ENCODE results near the gene EGFL7.

The EGFL7 gene

DNA sequence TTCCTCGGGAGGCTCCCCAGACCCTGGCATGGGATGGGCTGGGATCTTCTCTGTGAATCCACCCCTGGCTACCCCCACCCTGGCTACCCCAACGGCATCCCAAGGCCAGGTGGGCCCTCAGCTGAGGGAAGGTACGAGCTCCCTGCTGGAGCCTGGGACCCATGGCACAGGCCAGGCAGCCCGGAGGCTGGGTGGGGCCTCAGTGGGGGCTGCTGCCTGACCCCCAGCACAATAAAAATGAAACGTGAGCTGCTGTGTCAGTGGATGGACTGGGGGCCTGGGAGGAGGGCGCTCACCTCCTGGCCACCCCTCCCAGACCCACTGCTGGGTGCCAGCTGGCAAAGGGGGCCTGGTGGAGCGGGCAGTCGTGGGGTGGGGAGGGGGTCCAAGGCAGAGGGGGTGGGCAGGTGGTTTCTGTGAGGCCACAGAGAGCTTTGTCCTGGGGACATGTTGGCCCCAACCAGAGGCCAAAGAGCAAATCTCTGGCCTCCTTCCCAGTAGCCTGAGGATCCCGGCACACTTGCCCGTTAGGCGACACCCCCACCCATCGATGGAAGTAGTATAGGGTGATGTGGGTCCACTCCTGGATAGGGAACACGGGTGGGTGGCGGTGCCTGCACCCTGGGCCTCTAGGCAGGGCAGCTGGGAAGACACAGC lies 9.8 kb downstream of the EGFL7 start:
- no peak for DNase-seq (ENCODE audit: low read depth in 2 of 2)

DNA sequence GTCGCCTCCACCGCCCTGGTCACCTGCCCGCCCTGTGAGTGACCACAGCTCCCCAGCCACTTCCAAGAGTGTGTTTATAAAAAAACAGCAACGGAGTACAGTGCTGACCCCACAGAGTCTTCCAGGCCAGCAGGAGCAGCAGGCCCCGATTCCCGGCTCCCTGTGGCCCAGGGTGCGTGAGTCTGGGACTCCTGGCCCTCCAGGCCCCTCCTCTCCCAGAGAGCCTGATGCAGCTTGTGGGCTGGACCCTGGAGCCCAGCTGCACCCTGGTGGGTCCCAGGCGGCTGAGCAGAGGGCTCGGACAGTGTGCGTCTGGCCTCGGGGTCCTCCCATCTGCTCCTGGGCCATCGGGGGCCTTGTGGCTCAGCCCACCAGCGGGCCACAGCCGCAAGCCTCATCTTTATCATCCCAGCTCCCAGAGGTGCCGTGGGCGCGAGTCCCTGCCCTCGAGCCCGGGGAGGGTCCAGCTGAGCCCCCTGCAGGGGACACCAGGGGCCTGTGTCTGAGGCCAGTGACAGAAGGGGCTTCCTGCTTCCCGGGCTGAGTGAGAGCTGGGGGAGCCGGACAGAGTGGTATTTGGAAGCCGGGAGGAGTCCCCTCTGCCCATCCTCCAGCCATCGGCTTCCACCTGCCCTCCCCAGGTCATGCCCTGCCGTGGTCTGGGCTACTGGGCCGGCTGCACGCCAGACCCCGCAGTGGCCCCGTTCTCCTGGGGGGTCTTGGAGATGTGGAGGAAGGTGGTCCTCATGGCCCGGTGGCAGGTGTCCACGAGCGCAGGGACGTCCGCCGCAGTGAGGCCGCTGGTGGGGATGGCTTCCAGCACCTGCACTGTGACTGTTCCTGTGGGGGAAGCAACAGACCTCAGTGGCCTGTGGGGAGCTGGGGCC lies 10.6 kb downstream of the EGFL7 start:
- no peak for DNase-seq (ENCODE audit: low read depth in 2 of 2)

DNA sequence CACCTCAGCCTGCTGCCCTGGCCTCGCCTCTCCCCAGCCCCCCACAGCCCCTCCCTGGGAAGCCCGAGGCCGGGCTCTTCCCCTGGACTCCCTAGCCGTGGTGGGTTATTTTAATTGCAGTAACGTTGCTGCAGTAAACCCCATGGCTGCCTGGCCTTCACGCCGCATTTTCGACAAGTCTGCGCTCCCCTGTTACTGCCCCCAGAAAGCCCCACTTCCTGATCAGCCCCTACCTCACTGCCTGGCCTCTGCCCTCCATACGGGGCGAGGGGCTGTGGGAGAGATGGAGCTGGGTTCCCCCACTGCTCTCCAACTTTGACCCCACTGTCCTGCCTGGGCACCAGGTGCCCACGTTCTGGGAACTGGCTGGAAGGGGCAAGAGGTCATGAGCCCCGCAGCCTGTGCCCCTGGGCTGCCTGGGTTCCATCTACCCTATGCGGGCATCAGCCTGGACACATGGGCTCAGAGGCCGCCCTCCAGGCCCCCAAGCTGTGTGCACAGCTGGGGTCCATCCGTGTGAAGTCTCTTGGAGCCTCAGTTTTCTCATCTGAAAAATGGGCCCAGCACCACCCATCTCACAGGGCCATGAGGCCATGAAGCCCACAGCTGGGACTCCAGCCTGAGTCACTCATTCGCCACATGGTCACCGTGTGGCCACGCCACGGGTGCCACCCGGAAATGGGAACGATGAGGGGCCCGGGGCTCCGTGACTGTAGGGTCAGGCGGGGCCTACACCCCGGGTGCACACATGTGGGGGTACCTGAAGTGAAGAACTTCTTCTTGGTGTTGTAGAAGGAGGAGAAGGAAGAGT lies 11.5 kb downstream of the EGFL7 start:
- no peak for DNase-seq (ENCODE audit: low read depth in 2 of 2)

DNA sequence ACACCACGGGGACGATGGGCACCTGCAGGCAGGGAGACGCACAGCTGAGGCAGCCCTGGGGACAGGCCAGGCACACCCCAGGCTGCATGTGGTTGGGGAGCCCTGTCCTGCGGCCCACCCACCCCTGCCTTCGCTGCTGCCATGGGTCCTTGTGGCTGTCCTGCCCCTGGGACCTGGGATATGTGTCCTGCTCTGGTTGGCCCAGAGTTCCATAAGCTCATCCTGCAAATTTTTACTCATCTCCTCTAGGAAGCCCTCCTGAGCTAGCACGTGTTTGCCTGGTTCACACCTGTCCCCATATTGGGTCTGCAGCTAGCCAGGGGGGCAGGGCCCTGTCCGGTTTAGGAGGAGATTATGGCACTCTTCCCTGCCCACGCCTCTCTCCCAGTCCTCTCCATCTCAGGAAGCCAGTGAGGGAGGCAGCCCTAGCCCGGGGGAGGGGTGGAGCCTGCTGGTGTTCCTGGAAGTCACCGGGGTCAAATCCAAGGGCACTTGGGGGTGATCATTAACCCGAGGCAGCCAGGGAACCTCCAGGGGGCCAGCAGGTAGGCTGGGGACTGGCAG lies 12.2 kb downstream of the EGFL7 start:
- no peak for DNase-seq (ENCODE audit: low read depth in 2 of 2)

DNA sequence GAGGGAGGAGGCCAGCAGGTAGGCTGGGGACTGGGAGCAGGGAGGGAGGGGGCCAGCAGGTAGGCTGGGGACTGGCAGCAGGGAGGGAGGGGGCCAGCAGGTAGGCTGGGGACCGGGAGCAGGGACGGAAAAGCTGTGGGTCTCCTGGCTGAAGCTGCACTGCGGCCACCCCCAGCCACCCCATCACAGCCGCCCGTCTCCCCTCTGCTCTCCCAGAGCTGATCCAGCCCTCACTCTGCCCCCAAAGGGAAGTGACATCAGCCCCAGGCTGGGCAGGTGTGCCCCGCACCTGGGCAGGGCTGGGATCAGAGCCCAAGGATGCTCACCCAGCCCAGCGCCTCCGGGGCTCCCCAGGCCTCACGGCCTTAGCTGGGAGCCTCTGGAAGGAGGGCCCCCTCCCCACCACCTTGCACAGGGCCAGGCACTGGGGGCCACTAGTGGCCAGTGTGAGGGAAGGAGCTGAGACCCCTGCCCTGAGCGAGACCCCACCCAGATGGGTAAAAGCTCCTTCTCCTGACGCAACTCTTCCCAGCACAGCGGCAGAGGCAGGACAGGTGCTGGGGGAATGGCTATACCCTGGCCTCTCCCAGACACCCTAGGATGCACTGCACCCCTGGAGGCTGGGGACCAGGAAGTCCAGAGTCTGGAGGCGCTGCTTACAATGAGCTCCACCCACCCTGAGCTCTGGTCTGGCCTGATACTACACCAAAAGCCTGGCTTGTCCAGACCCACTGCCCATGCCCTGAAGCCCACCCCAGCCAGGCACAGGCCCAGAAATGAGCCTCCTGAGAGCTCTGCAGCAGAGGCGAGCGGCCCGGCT lies 13.0 kb downstream of the EGFL7 start:
- no peak for DNase-seq (ENCODE audit: low read depth in 2 of 2)

DNA sequence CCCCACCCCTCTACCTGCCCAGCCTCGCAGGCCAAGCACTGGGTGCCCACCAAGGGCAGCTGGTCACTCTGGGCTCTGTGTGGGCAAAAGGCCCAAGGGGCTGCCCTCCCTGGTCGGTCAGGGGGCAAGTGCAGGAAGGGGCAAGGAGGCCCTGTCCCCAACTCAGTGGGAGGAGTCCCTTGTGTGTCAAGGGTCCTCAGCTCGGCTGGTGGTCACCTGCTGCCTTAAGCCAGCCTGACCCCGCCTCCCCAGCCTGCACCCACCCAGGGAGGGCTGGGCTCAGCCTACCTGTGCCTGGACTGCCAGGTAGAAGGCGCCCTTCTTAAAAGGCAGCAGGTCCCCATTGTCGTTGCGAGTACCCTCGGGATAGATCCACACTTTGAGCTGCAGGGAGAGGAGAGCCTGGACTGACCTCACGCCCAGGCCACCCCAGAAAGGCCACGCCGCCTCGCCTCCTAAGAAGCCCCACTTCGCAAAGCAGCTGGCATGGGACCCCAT lies 13.6 kb downstream of the EGFL7 start:
- no peak for DNase-seq (ENCODE audit: low read depth in 2 of 2)

DNA sequence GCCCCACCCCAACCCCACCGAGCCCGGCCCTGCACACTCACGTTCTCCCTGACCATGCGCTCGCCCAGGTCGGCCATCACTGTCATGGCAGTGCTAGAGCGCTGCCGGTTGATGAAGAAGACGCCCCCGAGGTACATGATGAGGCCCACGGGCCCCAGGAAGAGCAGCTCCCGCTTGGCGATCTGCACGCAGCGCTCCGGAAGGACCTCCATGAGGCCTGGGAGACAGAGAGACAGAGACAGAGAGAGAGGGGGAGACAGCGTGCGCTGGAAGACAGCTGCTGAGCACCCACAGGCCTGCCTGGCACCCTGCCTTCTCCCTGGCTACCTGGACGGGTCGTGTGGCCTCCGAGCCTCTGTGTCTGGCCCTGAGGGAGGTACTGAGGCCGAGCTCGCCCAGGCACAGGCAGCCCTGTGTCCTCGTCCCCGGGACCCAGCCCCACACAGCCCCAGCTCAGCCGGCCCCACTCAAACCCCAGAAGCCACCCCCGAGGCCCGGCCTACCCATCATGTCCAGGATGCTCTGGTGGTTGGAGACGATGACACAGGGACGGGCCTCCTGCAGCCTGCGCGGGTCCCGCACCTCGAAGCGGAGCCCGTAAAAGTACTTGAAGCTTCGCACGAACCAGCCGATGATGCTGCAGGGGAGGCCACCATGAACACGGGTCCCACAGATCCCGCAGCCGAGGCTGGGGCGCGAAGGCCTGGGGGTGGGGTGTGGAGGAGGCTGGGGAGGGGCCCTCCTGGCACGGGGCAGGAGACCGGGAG lies 14.4 kb downstream of the EGFL7 start:
- no peak for DNase-seq (ENCODE audit: low read depth in 2 of 2)

DNA sequence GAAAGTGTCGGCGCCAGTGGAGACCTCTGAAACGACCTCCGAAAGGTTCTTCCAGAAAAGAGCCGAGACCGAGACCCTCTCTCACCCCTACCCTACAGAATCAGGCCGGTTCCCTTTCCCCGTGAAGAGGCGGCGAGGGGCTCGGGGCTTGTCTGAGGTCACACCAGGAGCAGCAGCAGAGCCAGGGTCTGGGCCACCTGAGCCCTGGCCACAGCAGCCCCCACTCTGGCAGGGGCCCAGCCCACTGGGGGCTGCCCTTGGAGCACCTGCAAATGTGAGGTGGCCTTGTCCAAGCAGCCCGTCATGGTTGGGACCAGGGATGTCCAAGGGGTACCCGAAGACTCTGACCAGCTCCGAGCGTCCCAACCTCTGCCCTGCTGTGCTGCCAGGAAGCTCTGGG lies 15.3 kb downstream of the EGFL7 start:
- no peak for DNase-seq (ENCODE audit: low read depth in 2 of 2)

DNA sequence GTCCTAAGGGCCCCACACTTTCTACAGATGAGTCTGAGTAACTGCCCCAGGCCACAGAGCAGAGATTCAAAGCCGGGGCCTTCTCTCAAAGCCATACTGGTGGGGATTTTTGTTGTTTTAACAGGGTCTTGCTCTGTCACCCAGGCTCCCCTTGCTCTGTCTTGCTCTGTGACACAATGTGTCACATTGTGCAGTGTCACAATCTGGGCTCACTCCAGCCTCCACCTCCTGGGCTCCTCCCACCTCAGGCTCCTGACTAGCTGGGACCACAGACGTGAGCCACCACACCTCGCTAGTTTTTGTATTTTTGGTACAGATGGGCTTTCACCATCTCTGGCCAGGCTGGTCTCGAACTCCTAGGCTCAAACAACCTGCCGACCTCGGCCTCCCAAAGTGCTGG lies 15.9 kb downstream of the EGFL7 start:
- no peak for DNase-seq (ENCODE audit: low read depth in 2 of 2)

DNA sequence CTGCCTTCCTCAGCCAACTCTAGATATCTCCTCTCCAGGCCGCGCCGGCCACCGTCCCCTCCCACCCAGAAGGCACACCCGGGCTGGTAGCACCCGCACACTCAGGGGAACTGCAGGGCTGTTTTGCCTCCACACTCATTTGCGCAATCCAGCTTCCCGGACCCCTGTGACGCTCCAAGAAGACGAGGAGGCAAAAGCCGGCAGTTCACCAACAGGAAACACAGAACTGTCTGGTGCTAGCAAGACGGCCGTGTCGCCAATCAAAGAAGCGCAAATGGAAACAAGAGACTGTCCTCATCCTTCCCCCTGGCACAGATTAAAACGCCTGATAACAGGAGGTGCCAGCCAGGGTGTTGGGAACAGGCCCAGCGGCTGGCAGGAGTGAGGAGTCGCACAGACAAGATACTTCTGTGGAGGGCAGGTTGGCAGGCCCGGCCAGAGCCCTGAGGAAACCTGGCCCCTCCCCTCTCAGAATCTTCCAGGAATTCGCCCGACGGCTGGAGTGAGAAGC lies 16.8 kb downstream of the EGFL7 start:
- no peak for DNase-seq (ENCODE audit: low read depth in 2 of 2)

DNA sequence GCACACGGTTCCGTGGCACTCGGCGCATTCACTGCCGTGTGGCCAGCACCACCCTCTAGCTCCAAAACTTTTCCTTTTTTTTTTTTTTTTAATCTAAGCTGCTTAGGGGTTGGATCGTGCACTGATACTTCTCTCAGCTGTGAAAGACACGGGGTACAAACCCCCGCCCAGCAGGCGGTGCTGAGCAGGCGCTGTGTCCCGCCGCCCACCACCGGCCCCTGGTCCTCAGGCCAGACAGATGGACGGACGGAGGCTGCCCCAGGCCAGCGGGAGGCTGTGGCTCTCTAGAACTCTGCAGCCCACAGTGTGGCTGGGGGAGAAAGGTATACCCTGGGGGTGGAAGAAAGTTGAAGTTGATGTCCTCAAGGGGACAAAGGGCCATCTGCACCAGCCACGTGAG lies 18.3 kb downstream of the EGFL7 start:
- DNase-seq (ENCODE audit: low read depth in 2 of 2) = no peak

DNA sequence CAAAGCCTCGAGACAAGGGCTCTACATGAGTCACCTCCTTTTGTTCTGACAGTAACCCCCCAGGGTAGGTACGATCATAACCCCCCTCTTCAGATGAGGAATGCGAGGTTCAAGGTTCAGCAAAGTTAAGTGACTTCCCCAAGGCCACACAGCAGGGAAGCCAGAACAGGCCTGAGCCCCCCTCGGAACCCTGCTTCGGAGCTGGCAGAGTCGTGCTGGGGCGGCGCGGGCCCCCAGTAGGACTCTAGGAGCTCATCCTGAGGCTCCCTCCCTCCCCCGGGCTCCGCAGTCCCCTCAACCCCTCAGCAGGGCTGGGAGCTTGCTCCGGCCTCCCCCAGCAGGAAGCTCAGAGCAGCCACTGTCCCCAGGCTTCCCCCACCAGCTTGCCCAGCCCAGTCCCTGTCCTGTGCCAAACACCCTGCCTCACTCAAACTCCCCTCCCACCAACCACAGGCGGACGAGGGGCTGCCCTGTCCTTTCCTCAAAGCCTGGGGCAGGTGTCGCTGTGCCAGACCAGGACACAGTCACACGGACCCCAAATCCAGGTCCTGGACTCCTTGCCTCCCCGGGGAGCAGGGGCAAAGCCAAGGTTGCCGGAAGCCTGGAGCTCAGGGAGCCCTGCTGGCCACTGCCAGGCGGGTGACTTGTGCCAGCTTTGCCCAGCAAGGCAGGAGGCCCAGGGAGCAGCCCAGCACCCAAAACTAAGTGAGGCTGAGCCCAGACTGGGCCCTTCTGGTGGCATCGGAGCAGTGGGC lies 19.4 kb downstream of the EGFL7 start:
- no peak for DNase-seq (ENCODE audit: low read depth in 2 of 2)

DNA sequence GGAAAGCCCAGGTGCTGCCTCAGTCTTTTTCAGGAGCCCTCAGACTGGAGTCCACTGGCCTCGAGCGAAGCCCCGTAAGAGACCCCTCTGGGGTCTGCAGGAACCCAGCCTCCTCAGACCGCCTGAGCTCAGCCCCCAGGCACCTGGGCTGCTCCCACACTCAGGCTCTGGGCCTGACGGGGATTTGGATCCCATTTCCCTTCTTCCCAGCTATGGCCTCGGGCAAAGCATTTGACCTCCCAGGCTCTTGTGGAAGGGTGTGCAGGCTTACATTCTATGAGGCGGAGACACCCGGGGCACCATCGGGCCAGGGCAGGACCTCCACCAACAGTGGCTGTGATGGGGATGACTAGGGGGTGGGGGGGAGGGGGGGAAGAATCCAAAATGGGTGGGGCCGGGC lies 20.0 kb downstream of the EGFL7 start:
- DNase-seq (ENCODE audit: low read depth in 2 of 2) = no peak

DNA sequence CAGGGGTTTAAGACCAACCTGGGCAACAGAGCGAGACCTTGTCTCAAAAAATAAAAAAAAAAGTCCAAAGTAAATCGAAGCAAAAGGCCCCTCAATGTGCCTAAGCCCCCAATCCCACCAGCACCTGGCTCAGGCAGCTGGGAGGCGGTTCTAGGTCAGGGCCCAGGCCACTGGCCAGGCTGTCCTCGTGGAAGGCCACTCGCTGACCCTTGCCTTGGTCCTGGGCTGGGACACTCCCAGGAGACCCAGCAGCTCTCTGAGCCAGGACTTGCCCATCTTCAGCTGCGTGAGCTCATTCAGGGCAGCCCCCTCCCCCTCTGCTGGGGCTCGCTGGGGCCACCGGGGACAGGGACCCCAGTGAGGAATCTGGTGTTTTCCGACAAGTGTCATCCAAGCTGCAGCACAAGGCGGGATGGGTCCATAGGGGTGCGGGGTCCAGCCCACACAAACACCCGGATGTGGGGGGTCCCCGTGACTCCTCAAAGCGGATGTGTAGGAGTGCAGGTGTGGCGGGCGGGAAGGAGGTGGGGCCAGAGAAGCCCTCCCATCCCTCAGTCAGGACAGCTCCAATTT lies 20.5 kb downstream of the EGFL7 start:
- DNase-seq (ENCODE audit: low read depth in 2 of 2) = no peak

DNA sequence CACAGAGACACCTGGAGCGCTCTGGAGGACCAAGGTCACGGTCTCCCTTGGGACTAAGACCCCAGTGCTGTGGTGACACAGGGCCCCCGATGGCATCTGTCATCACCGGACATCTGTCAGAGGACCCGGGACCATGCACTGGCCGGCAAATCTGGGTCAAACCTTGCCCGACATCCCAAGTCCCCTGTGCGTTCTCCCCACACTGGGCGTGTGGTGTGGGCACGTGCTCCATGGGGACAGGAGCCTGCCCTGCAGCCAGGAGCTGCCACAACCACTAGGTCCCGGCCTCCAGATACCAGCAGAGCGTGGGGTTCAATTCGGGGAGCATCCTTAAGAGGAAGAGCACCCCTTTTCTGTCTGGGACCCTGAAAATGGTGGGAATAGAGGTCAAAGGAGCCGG lies 21.0 kb downstream of the EGFL7 start:
- DNase-seq (ENCODE audit: low read depth in 2 of 2) = no peak

DNA sequence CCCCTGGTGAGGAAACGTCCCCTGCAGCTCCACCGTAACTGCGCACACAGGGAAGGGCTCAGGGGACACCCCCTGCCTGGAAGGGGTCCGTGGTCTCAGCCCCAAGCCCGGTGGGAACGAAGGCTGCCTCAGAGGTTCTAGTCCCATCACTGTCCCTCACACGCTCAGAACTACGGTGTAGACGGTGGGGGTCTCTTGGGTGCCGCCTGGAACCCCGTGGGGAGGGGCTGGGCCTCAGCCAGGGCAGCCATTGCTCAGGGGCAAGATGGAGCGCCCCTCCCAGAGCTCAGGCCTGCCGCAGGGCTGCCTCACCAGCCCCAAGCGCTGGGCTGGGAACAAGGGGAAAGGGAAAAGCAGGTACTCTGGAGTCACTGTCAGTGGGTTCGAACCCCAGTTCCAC lies 21.6 kb downstream of the EGFL7 start:
- no peak for DNase-seq (ENCODE audit: low read depth in 2 of 2)

DNA sequence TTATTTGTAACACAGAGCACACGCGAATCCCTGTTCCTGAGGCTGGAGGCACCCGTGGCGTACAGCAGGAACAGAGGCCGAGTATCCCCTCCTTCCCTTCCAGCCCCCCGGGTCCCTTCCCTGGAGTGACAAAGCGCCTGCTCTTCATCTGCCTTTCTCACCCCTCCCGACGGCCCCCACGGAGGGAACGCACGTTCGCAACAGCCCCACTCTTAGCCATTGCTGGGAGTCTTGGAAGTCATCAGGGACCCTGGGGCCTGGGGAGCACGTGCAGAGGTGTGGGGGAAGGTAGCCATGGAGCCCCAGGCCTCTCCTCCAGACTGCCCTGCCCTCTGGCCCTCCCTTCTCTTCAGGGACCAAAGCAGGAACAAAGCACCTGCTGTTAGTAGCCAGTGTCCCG lies 22.1 kb downstream of the EGFL7 start:
- no peak for DNase-seq (ENCODE audit: low read depth in 2 of 2)

DNA sequence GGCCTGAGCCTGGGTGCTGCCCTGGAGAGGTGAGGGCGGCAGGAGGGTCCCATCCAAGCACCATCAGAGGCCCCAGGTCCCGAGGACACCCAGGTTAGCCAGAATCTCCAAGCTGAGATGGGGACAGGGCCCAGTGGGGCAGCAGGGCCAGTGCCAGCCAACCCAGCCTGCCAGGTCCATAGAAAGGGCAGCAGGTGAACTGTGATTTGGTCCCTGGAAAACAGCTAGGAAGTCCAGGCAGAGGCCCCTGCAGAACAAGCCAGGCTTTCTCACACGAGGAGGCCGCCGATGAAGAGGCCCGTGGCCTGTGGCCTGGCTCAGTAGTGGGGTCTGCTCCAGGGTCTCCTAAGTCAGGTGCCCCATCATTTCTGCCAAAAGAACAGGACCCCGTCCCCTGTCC lies 22.5 kb downstream of the EGFL7 start:
- no peak for DNase-seq (ENCODE audit: low read depth in 2 of 2)

Measured in stimulated activated CD8-positive, alpha-beta memory T cell treated with anti-CD3 and anti-CD28 coated beads, Interleukin-2, amount 100 ng/mL, for 1 hour (primary cell).